GM18499 (cell line): Measurements from ENCODE around the gene LPP.

ENCODE experiments used
- ATAC-seq: cut with Tn5 transposase; IDR thresholded peaks from one replicate; pipeline ENCODE4 v1.9.1; 2021; ENCODE audit warnings: moderate number of reproducible peaks; ENCODE audit not compliant: insufficient read depth, unreplicated experiment

LPP gene

DNA sequence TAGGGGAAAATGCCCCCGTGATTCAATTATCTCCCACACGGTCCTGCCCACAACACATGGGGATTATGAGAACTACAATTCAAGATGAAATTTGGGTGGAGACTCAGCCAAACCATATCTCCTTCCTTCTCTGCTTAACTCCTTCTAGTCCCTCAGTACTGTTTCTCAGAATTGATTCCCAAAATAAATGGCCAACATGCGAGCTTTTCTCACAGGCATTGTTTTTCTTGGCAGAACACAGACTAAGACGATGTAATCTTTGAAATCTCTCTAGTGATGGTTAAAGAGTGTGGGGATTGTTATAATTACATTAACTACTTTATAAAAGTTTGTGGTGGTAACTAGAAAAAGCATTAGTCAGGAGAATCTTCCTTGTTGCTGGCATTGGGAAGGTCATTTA is 366.5 kb downstream of the LPP start:
- ATAC-seq: no peak

DNA sequence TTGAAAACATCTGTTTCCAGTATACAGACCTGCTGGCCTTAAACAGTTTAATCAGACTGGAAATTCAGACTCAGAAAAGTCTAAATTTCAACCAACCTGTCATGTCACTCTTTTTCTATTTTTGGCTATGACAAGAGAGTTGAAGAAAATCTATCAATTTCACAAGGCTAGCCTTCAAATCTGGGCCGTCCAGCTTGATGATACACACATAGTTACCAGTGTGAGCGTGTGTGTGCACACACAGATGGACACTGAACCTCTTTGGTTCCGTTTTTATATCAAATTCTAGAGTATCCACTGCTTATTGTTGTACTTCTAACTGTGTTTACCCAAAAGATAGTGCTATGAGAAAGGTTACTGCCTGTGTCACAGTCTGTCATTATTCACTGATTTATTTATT is 368.2 kb downstream of the LPP start:
- ATAC-seq: no peak

DNA sequence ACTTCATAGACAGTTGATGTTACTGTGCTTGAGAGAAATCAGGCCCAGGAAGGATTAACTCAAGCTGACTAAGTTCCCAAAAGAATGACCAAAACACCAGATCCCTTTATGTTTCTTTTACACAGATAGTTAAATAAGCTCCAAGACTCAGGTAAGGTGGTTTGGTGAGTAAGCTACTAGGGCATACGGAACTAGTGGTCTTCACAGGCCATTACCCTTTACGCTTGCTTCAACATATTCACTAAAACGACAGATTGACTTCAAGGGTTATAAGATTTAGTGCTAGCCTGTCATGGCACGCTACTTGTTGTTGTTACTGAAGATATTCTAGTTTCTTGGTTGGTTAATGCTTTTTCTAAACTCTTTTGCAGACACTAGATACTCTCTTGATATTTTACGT is 369.3 kb downstream of the LPP start:
- no peak for ATAC-seq

DNA sequence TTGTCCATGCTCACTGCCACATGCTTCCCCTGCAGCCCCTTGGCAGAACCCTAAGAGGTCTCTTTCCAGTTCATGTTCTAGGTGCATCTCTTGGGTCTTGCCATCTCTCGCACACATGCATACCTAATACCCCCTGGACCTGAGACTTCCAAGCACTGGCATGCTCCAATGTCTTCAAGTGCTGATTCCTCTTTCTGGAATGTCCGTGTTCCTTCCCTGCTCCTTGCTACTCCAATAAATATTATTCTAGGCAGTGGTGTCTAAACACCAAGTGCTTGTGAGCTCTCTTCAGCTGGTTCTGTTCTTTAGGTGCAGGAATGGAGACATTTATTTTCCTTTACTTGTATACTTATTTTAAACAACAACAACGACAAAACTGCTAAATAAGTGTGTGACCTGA is 370.1 kb downstream of the LPP start:
- no peak for ATAC-seq

DNA sequence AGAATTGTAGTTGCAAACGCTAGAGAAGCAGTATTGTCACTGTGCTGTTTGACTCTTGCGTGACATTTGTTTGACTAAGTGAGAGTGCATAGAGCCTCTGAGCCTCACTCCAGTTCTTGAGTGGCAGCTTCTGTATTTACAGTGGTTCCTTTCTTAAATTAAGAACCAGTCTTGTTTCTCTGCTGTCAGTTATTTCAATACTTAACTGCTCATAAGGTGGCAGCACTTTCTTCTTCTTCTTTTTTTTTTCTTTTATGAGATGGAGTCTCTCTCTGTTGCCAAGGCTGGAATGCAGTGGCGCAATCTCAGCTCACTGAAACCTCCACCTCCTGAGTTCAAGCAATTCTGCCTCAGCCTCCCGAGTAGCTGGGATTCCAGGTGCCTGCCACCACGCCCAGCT is 372.1 kb downstream of the LPP start:
- ATAC-seq: no peak

DNA sequence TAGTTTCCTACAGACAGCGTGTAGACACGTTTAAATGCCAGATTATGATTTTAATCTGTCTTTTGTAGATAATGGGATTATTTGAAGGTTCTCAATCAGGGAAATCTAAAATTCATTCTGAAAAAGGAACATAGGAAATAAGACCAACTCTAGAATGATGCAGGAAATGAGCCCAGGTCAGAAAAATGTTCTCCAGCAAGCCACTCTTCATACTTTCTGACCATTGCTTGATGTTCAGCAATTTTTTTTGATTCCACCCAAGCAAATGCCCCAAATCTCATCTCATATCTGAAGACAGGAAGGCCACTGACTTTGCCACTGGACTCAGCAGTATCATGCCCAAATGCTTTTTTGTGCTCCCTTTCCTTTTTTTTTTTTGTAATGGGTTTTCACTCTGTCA is 373.4 kb downstream of the LPP start:
- no peak for ATAC-seq

DNA sequence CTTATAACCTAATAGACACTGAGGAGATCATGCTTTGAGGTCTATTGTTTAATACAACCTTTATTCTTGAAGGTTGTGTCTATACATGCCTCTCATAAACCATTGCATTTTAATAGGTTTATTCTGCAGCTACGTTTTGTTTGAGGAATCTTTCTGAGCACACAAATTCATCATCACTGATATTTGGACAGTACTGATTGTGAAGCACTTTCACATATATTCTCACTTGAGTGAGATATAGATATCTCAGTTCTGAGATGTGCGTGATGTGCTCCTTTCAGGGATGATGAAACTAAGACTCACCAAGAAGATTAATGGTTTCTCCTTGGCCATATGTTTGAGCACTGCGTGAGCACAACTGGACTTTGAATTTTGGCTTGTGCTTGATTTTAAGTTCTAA is 374.4 kb downstream of the LPP start:
- no peak for ATAC-seq

DNA sequence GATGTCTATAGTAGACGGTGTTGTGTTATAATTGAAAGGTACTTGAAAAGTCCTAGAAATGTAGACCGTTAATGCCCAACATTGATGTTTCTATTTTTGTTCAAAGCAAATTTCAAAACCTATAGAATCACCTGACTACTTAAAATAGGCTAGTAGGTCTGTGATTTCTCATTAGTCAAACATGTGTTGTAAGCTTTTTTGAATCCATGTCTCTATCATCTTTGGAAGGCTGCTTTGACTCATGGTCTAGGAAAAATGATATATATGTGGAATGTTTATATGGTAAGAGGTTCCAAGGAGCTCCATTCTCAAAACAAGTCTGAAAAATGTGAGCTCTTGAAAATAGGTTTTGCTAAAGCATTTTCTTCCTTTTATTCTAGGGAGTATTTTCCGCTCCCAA is 375.3 kb downstream of the LPP start:
- no peak for ATAC-seq

DNA sequence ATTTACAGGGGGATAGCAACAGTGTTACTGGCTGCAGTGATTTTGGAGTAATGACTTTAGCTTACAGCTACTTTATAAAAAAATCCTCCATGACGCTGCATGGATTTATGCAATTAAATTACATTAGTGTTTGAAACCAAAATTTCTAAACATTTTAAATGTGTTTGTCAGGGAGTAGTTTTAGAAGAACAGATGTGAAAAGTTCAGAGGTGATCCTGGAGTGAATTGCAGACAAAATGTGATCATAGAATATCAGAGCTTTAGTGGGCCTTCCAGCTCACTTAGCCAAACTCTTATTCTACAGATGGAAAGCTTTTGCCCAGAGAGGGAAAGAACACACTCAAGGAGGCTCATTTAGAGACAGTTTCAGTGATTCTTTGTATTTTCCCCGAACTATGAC is 376.3 kb downstream of the LPP start:
- ATAC-seq: no peak

DNA sequence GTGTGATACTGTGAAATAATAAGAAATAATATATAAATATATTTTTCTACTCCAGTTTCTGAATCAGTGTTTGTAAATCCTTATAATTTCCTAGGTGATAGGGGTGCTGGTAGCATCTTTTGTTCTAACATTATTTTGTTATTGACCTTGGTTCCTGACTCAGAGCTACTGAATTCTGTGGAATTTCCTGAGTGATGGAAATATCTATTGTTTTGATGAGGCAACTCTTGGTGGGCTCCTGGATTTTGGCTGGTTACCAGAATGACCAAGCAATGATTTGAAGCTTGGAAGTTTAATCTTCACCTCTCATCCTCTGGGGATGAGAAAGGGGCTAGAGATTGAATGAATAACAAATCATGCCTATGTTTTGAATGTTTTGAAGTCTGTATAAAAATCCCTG is 377.3 kb downstream of the LPP start:
- no peak for ATAC-seq

DNA sequence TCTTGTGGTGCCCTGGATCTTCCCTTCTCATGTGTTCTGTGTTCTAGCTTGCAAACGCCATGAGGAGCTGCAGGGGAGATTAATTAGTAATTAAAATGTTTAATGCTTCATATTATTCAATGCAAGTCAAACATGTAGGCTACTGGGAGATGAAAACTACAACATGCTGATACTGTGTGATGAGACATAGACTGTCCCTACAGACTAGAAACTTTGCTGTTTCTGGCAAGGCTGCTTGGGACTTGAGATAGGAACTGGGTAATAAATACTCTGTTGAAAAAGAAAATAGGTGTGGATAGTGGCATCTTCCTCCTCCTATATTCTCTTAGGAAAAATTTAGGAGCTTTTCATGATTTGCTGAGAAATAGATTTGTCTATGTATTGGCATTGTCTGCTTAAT is 379.2 kb downstream of the LPP start:
- ATAC-seq: no peak

DNA sequence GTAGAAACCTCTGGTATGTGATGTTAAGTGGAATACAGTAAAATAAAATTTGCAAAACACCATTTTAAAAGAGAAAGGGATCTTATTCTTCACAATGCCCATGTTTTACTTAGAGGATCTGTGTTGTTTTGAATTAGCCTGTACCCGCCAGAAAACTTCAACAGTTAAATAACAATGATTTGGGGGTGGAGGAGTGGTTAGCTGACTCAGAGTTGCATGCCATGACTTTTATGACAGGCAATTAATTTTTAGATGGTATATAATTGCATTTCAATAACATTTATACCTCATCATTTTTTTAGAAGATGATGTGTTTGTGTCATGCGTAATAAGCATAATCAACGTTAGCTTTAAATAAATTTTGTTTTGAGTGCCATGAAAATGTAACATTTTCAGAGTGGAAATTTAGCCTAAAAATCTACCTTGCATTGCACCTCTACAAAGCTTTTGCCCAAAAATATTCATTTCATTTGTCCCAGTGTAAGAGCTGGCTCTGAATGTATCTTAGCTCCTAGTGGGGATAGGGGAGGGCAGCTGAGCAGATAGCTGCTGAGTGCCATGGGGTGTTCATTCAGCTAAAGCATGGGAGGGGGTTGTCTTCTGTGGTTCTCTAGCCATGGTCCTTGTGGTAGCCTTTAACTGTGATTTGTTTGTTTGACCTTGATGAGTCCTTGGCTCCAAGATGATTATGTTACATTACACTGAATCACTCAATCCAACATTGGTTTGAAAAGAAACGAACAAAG is 379.8 kb downstream of the LPP start:
- no peak for ATAC-seq

DNA sequence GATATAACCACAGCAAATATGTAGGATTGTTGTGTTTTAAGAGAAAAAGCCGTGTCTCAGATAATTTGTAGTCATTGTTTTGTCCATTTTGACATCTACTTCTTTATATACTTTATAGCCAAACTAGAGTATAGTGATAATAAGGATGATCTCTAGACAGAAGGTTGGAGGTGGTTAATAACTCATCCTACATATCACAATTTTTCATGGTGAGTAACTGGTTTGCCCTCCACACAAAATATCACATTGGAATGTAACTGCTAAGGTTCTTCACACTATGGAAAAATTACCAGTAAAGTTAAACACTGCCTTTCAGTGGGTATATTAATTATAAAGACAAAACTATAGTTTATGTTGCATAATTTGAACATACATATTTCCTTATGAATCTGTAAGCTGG is 380.7 kb downstream of the LPP start:
- no peak for ATAC-seq

DNA sequence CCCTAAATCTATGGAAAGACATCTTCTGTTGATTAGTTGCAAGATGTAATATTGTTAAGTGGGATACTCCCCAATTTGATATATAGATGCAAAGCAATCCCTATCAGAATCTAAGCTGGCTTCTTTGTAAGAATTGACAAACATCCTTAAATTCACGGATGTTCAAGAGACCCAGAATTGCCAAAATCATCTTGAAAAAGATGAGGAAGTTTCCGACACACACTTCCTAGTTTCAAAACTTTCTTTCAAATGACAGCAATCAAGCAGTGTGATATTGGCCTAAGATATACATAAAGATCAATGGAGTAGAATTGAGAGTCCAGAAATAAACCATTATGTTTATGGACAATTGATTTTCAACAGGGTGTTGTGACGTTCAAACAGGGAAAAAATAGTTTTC is 383.6 kb downstream of the LPP start:
- no peak for ATAC-seq

DNA sequence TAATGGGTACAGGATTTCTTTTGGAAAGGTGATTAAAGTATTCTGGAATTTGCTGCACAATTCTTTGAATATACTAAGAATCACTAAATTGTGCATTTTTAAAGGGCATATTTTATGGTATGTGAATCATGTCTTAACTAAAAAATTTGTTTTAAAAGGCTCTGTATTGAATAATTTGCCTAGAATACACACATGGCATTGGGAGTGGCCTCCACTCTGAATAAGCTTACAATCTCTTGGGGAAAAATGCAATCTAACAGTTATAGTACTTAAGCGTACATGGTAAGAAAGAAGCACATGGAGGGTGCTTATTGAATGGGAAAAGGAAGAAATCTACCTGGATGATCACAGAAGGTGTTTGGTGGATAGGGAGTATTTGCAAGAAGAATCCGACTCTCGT is 385.1 kb downstream of the LPP start:
- ATAC-seq: no peak

DNA sequence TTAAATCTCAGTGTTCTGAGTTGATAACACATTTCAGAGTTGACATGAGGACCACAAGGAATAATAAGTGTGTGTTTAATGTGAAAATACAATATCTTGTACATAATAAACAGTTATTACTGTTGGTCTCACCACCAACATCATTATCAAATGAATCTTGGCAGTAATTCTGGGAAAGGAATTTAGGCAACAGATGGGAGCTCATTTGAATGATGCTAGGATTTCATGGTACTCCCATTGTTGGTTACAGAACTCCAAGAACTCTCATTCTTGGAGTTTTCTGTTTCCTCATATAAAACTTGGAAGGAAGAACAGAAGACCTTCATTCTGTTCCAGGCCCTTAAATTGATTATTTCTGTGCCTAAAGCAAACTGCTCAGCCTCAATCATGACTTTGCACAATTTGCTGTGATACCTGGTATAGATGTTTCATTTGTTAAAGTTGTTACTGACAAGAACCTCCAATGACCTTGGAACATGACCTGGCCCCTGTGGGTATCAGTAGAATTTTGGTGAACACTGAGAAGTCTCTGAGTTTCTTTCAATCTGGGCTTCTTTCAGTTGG is 385.8 kb downstream of the LPP start:
- no peak for ATAC-seq

DNA sequence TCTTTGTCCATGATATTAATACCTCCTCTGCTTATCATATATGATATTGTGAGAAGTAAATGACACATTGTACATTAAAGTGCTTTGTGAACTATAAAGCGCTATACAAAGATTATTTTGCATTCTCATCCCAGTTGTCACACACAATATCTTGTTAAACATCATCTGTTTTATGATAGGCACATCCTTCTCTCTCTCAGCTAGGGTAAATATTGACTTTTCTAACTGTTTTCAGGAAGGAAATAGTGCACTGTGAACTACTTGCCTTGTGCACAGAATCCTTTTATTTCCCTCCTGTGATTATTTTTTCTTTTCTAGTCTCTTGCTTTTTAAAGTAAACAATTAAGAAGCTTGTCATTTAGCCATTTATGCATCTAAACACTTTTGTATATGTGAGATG is 388.2 kb downstream of the LPP start:
- no peak for ATAC-seq

DNA sequence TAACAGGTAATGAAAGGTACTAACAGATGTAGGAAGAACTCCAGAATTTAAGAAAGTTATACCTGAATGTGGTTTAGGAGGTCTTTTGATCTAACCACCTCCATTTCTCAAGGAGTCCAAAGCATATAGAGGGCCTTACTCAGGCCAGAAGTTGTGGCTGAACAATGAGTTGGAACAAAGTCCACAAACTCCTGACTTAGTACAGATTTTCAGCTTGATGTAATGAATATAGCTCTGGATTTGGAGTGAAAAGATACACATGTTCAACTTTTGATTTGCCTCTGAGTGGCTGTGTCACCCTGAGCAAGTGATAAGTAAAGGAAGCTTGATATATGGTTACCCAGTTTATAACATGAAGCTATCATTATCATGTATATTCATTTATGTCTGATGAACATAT is 390.1 kb downstream of the LPP start:
- ATAC-seq: no peak

DNA sequence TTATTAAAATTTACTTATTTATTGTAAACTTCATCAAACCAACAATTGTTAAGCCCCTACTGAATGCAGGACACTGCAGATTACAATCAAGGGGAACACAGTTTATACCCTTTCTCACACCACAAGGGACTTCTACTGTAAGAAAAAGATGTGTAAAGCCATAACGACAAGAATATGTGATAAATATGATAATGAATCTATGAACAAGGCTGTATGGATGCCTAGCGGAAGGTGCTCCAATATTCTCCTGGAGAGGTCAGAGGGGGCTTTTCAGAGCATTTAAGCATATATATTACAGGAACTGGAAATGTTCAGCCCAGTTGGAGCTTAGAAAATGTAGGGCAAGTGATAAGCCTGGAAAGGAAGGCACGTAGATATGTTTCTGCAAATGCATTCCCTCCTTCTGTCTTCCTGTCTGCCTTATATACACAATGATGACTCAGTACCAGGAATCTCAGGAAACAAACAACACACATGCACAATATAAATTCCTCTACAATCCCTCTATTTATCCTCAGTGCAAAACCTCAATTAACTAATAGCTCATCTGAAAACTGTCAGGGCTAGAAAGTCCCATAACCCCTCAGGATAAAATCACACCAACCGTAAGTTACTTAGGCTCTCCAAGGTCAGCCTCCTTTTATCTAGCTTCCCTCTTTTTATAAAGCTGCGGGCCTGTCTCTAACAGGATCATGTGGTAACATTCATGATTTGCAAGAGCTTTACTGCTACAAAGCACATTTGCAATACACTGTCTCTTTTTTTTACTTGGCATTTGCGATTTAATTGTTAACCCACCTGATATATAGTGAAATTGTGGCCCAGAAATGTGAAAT is 393.1 kb downstream of the LPP start:
- ATAC-seq: no peak

DNA sequence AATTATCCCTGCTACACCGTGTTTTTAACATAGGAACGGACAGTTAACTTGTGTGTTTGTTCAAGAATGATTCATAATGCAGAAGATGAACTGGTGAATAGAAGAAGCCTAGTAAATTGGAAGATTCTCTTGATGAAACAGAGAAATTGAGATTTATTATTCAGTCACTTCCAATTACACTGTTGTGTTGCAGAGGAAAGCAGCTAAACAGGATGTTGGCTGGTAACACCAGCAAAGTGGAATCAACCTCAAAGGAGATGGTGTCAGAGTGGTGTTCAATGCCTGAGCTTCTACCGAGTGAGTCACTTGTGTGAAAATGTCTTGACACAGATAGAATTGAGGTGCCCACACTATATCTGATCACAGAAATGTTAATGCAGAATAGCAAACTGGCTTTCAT is 399.6 kb downstream of the LPP start:
- no peak for ATAC-seq

DNA sequence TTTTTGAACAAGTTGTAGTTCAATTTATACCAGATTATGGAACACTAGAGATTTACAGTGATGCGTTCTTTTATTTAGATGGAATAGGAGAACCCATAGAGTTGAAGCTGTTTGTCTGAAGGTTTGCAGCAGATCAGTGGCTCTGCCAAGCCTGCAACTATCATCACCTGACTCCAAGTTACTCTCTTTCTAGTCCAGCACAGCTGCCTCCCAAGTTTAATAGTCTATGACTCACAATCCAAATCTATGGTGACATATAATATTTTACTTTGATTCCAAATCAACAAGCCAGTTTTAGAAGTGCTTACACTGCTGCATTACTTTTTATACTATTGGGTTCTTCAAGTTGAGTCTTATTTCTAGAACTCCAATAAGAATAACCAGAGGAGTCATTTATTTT is 400.4 kb downstream of the LPP start:
- no peak for ATAC-seq

DNA sequence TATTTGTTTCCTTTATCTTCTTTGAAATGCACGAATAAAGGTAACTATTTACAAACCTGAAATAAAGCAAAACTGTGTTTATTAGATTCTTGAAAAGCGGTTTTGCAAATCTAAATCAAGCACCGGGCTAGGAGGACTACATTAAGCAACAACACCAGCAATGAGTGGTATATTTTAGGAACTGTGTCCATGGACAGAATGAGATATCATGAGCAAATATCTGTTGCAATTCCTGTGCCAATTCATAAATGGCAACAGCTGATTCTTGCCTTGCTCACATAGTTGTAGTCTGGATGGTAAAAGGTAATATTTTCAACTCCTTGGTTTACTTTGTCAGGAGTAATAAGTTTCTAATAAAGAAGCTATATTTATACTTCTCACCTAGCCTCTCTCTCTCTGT is 403.3 kb downstream of the LPP start:
- ATAC-seq: no peak
